ENCODE measurements around the gene LYST. TPM values are rescaled to one million over a fixed set of nuclear protein-coding genes. Genes with fewer than 3 reads are reported as not detected.
A peak's percentile ranks its signal among the peaks of the same experiment; 100 is the strongest.
"Not testable (repeated sequence)": the region's sequence is repeated elsewhere in the genome, so short reads cannot be mapped to it uniquely, and the experiment has no call there.

The LYST gene, protein sequence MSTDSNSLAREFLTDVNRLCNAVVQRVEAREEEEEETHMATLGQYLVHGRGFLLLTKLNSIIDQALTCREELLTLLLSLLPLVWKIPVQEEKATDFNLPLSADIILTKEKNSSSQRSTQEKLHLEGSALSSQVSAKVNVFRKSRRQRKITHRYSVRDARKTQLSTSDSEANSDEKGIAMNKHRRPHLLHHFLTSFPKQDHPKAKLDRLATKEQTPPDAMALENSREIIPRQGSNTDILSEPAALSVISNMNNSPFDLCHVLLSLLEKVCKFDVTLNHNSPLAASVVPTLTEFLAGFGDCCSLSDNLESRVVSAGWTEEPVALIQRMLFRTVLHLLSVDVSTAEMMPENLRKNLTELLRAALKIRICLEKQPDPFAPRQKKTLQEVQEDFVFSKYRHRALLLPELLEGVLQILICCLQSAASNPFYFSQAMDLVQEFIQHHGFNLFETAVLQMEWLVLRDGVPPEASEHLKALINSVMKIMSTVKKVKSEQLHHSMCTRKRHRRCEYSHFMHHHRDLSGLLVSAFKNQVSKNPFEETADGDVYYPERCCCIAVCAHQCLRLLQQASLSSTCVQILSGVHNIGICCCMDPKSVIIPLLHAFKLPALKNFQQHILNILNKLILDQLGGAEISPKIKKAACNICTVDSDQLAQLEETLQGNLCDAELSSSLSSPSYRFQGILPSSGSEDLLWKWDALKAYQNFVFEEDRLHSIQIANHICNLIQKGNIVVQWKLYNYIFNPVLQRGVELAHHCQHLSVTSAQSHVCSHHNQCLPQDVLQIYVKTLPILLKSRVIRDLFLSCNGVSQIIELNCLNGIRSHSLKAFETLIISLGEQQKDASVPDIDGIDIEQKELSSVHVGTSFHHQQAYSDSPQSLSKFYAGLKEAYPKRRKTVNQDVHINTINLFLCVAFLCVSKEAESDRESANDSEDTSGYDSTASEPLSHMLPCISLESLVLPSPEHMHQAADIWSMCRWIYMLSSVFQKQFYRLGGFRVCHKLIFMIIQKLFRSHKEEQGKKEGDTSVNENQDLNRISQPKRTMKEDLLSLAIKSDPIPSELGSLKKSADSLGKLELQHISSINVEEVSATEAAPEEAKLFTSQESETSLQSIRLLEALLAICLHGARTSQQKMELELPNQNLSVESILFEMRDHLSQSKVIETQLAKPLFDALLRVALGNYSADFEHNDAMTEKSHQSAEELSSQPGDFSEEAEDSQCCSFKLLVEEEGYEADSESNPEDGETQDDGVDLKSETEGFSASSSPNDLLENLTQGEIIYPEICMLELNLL (N-terminal part only)
- total RNA-seq (2014; rRNA removed): 2.4 and 4.5 TPM in 2 replicates
- polyA plus RNA-seq (2012): 2.2 TPM

DNA sequence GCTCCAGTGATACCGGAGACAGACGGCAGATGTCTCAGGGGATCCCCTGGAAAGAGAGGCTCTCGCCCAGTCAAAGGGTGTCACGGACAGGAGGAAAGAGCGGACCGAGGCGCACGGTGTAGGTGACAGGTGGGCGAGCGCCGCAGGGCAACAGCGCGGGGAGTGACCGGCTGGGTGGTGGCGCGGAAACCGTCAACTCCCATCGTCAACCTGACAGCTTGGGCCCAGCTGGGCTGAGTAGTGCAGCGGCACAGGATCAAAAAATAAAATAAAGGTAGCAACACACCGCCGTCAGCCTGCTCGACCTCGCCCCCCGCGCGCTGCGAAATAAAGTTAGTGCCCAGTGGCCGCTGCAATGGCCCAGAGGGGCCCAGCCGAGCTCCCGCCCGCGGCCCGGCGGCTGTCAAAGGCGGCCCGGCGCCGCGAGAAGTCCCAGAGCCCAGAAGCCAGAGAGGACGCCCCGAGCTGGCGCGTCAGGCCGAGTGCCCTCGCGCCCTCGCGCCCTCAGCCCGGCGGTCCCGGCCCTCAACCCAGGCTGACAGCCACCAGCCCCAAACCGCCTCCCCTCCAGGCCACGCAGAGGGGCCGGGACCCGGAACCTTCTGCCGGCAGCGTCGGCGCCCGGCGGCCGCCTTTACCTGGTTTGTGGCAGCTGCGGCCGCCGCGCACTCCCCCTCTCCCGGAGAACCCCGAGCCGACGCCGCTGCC is at the start of gene LYST:
Gene LYST, minus strand, starts transcription at position 702 of the 708 bp plus-strand sequence. CDS start 36,489 bp downstream, outside the sequence.
- peak; percentile 60 for DNase-seq (ENCODE audit: low read depth)

GRCh38 chr1:235915489-235915888 is 48.8 kb upstream of the LYST start:
- not testable (repeated sequence) for DNase-seq (ENCODE audit: low read depth)

- peak; percentile 47 for DNase-seq (ENCODE audit: low read depth)
Observed at GRCh38 chr1:235913311-235913710, 46.6 kb upstream of the LYST start.

DNA sequence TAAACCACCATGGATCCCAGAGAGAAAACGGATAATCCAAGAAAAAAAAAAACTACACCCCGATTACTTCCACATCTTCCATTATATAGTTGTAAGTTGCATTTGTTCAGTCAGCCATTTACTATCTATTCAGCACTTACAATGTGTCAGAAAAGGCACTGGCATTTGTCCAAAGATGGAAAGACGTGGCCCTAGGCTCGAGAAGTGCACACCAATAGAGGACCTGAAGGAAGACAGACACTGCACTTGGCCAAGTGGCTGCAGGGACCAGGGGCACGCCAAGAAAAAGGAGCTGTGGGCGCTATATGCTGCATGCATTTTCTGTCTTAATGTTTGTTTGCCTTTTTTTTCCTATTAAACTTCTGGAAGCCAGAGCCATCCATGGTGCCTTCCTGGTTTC is 45.2 kb upstream of the LYST start:
- DNase-seq (ENCODE audit: low read depth): no peak

DNA sequence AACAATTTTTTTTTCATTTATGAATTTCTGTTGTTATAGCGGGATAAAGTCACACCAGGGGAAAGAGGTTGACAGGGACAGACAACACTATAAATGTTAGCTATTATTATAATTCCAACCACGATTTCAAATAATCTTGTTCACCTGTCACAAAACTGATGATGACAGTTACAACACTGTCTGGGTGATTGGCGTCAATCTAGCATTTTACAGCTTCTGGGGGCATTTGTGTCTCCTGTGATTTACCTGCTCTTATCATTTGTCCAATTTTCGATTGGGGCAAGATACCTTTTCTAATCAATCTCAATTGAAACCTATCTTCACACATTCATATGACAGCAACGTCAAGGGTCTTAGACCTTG is 44.6 kb upstream of the LYST start:
- no peak for DNase-seq (ENCODE audit: low read depth)

- peak; percentile 98 for DNase-seq (ENCODE audit: low read depth)
Observed at GRCh38 chr1:235910357-235911299, 43.9 kb upstream of the LYST start.

DNA sequence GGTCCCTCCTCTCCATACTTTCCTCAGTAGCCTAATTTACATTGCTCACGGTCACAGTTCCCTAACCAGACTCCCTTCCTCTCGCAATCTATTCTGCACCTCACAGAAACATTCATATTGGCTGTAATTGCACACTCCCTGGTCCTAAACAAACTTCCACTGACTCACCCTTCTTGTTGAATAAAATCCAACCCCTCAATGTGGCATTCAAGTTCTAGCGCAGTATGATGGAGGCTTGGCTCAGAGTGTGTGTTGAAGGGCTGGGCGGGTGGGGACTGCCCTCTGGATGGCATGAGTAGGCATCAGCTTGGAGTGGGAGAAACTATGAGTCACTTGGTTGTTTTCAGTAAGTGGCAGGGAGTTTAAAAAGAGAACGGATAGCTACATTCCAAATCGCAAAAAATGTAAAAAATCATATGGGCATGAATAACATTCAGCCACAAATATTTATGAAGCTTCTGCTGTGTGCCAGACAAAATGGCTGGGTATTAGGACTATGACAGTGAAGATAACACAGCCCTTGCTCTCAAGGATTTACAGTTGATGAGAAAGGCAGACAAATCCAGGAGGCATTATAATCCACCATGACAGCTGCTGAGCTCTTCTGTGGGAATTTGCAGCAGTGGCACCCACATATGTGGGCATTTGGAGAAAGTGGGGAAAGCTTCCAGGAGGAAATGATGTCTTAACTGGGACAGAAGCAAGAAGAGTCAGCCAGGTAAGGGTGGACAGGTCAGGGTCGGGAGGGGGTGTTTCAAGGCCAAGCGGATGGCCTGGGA is 42.2 kb upstream of the LYST start:
- peak; percentile 96 for DNase-seq (ENCODE audit: low read depth)

GRCh38 chr1:235907897-235908240 is 41.2 kb upstream of the LYST start:
- DNase-seq (ENCODE audit: low read depth): no peak

DNA sequence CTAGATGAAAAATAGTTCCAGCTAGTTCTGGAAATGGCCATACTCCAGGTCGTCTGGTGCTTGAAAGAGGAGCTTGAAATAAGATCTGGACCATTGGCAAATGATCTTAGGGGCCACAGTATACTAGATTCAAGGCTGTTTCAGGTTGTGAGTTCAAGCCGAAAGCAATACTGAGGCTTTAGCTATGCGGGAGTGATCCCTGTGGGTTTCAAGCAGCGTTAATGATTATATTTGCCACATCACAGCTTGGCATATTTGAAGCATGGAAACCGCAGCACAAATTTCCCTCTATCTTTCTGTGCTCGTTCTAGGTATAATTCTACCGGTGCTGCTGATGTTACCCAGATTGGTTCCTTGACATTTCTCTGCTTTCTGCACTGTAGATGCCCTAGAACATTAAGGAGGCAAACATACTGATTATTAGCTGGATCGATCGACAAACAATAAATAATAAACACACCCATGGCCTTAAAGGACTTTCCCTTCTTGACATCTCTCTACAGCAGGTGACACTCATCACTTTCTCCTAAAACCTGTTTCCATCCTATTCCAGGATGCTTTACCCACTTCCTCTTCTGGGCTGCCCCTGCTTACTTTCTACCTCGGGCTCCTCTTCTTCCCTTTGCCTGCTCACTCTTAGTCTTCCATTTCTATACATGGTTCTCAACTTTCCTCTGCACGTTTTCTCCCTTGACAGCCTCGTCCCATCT is 40.6 kb upstream of the LYST start:
- DNase-seq (ENCODE audit: low read depth): no peak

DNA sequence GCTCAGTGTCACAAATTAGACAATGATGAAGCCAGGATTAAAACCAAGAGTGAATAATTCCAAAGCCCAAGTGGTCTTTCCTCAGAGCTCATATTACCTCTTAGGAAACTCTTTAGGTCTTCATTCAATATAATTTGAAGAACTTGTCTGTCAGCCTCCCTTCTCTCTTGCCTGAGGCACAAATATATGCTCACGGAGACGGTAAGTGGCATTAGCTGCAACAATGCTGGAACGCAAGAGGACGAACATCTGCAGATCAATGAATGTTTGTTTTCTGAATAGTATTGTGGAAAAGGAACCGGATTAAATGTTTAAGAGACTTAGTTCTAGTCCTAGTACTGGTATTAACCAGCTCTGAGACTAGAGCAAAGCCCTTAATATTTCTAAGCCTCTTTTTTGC is 39.7 kb upstream of the LYST start:
- no peak for DNase-seq (ENCODE audit: low read depth)

DNA sequence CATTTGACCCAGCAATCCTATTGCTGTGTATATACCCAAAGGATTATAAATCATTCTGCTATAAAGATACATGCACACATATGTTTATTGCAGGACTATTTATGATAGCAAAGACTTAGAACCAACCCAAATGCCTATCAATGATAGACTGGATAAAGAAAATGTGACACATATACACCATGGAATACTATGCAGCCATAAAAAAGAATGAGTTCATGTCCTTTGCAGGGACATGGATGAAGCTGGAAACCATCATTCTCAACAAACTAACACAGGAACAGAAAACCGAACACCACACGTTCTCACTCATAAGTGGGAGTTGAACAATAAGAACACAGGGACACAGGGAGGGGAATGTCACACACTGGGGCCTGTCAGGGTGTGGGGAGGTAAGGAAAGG is 37.1 kb upstream of the LYST start:
- DNase-seq (ENCODE audit: low read depth): not testable (repeated sequence)

DNA sequence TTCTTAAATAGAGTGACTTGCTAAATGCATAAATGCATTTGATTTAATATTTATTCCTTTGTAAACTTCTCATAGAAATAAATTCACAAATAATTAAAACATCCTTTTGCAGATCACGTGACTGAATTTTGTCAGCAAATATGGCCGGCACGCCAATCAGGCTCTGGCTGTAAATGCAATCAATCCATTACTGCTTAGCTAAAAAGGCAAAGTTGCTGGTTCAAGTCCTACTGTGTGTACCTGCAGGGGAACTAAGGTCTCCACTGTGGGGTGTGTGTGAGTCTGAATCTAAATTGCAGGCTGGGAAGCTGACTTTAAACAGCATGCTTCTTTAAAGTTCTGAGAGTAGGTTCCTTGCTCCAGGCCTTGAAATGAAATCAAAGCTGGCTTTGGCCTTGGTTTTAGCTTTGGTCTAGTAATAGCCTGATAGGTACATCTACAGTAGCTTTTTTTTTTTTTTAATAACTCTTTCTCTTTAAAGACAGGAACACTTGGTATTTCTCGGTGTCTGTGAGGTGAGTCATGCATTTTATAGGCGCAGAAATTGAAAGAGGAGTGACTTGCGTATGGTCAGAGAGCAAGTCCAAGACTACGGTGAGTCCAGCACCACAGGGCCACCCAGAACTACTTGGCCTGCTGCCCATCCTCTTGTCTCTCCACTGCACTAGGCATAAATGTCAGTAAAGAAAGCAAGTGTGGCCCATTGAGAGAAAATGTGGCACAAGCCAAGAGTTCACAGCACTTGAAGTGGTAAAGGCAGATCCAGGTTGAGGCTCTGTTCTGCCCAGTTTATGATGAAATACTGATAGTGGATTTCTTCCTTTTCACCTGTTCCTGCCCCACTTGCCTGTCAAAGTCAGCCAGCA is 36.2 kb upstream of the LYST start:
- DNase-seq (ENCODE audit: low read depth): peak; percentile 83

DNA sequence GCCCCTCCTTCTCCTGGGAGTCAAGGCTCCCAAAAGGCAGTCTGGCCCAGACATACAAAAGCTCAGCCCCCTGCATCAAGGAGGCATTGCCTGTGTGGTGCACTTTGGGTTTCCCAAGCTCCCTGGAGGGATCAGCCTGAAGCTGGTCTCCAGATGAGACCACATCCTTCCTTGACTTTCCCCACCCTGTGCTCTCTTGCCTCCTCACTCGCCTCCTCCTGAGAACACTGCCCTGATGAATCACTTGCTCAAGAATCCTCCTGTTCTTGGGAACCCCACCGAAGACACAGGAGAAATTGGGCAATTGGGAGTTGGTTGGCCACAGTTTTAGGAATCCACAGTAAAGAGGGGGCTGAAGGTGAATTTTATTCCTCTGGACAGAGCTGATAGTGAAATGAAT is 34.8 kb upstream of the LYST start:
- DNase-seq (ENCODE audit: low read depth): peak; percentile 72

DNA sequence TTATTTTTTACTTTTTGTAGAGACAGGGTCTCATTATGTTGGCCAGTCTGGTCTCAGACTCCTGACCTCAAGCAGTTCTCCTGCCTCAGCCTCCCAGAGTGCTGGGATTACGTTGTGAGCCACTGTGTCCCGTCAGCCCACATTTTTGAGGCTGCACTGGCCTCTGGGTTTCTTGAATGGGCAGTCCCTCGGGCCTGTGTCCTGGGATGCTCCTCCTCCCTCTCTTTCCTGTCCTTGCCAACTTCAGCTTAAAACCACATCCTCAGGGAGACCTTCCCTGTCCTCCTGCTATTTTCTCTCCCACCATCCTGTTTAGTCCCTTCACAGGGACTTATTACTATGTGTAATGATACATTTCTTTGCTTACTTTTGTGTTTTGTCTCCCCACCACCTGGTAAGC is 31.4 kb upstream of the LYST start:
- peak; percentile 46 for DNase-seq (ENCODE audit: low read depth)

- no peak for DNase-seq (ENCODE audit: low read depth)
Observed at GRCh38 chr1:235893840-235894239, 27.1 kb upstream of the LYST start.

- no peak for DNase-seq (ENCODE audit: low read depth)
Observed at GRCh38 chr1:235892734-235893413, 26.2 kb upstream of the LYST start.

DNA sequence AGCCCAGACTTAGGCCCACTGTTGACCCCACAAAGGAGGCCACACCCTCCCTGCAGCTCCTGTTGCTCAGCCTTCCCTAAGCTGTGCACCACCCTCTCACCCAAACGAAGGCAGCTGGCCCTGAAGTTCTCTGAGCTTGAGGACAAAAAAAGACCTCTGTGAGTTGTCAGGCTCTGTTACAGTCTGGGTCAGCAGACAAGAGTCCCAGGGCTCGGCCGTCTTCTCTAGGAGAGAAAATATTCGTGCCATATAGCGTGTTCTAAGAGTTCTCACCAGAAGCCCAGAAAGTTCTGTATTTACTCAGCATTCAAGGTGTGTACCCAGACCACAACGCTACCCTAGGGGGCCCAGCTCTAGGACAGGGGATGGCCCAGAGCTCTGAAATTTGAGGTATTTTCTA is 25.5 kb upstream of the LYST start:
- no peak for DNase-seq (ENCODE audit: low read depth)

All from LHCN-M2 (cell line).